ENCODE results near the gene DNAJC27.

Gene DNAJC27

GRCh38 chr2:24907116-24907515, 64.6 kb downstream of the DNAJC27 start:
- DNase-seq (ENCODE audit: low read depth, low spot score) = no peak

- no peak for DNase-seq (ENCODE audit: low read depth, low spot score)
These were observed 65.3 kb downstream of the DNAJC27 start for GRCh38 chr2:24906466-24906865.

- DNase-seq (ENCODE audit: low read depth, low spot score) = no peak
These were observed 68.3 kb downstream of the DNAJC27 start for GRCh38 chr2:24903161-24904103.

GRCh38 chr2:24899361-24899910, 72.3 kb downstream of the DNAJC27 start:
- no peak for DNase-seq (ENCODE audit: low read depth, low spot score)

GRCh38 chr2:24898122-24899109, 73.3 kb downstream of the DNAJC27 start:
- DNase-seq (ENCODE audit: low read depth, low spot score) = no peak

- no peak for DNase-seq (ENCODE audit: low read depth, low spot score)
These were observed 77.0 kb downstream of the DNAJC27 start for GRCh38 chr2:24894750-24895149.

- no peak for DNase-seq (ENCODE audit: low read depth, low spot score)
These were observed 77.8 kb downstream of the DNAJC27 start for GRCh38 chr2:24893934-24894333.
